ENCODE results near the gene ITGB1. TPM values are rescaled to one million over a fixed set of nuclear protein-coding genes. Genes with fewer than 3 reads are reported as not detected.
"Not testable (repeated sequence)": the region's sequence is repeated elsewhere in the genome, so short reads cannot be mapped to it uniquely, and the experiment has no call there.

Gene ITGB1
- total RNA-seq, 1 donor from 2014 or later: 87.4 TPM

DNA sequence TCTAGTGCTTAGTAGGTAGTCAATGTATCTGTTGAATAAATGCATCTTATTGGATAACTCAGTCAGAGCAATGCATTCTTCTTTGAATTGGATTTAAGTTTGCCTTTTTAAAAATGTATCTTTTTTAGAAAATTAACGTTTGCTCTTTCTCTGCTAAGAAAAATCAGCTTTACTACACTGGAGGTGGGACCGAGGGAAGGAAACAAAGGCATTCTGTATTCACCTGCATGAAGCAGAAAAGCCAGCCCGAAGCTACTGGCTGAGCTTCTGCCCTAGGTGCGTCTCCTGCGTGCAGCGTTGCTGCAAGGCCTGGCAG lies 22.2 kb upstream of the ITGB1 start:
- peaks cover 13% of the 10 kb centered on the region for H3K4me1 Mint-ChIP-seq
- H3K9me3 Mint-ChIP-seq: no peaks in the 10 kb centered on the region
- ATAC-seq (ENCODE audit: low read depth): no peak
- CTCF ChIA-PET: interaction anchor here (1.8 kb wide), 1 partner anchor 29 kb away, joined by 11 read pairs; no protein-coding TSS in a partner anchor
- H3K4me3 Mint-ChIP-seq: peak overlapping the region; percentile 96
- TF ChIP-seq, protein P1, sequence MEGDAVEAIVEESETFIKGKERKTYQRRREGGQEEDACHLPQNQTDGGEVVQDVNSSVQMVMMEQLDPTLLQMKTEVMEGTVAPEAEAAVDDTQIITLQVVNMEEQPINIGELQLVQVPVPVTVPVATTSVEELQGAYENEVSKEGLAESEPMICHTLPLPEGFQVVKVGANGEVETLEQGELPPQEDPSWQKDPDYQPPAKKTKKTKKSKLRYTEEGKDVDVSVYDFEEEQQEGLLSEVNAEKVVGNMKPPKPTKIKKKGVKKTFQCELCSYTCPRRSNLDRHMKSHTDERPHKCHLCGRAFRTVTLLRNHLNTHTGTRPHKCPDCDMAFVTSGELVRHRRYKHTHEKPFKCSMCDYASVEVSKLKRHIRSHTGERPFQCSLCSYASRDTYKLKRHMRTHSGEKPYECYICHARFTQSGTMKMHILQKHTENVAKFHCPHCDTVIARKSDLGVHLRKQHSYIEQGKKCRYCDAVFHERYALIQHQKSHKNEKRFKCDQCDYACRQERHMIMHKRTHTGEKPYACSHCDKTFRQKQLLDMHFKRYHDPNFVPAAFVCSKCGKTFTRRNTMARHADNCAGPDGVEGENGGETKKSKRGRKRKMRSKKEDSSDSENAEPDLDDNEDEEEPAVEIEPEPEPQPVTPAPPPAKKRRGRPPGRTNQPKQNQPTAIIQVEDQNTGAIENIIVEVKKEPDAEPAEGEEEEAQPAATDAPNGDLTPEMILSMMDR (IDR thresholded peaks at IDR 0.05): no peak
- intact Hi-C loops (cut with micrococcal nuclease): loop anchor here (1.0 kb wide), 1 partner anchor 21 kb away; no protein-coding TSS in a partner anchor
- no peaks in the 10 kb centered on the region for H3K27me3 Mint-ChIP-seq
- peaks cover 2% of the 10 kb centered on the region for H3K36me3 Mint-ChIP-seq (ENCODE audit: low read depth)
- peak overlapping the region; percentile 87 for H3K27ac Mint-ChIP-seq
- POLR2A ChIA-PET: interaction anchor here (1.0 to 2.8 kb wide), 5 partner anchors 9 to 30 kb away, joined by 3 to 13 read pairs (median 5); no protein-coding TSS in a partner anchor
- no peak for DNase-seq

DNA sequence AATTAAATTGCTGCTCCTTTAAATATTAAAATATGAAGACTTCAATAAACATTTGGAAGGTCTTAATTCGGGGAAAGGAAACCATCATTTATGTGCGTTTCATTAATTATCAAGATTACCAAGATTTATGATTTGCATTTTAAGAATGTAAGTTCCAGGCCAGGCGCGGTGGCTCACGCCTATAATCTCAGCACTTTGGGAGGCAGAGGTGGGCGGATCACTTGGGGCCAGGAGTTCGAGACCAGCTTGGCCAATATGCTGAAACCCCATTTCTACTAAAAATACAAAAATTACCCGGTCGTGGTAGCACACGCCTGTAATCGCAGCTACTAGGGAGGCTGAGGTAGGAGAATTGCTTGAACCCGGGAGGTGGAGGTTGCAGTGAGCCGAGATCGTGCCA lies 21.7 kb upstream of the ITGB1 start:
- ChIA-PET POLR2A (interaction anchor here (1.0 to 2.8 kb wide), 5 partner anchors 8 to 29 kb away, joined by 3 to 13 read pairs (median 5); no protein-coding TSS in a partner anchor), CTCF (interaction anchor here (1.8 kb wide), 1 partner anchor 30 kb away, joined by 11 read pairs; no protein-coding TSS in a partner anchor)
- H3K27ac Mint-ChIP-seq; H3K9me3 Mint-ChIP-seq; H3K4me3 Mint-ChIP-seq; H3K27me3 Mint-ChIP-seq; ATAC-seq (ENCODE audit: low read depth); H3K36me3 Mint-ChIP-seq (ENCODE audit: low read depth); DNase-seq: not testable (repeated sequence)
- peaks cover 13% of the 10 kb centered on the region for H3K4me1 Mint-ChIP-seq
- intact Hi-C loops (cut with micrococcal nuclease): loop anchor here (1.0 kb wide), 1 partner anchor 20 kb away; no protein-coding TSS in a partner anchor

DNA sequence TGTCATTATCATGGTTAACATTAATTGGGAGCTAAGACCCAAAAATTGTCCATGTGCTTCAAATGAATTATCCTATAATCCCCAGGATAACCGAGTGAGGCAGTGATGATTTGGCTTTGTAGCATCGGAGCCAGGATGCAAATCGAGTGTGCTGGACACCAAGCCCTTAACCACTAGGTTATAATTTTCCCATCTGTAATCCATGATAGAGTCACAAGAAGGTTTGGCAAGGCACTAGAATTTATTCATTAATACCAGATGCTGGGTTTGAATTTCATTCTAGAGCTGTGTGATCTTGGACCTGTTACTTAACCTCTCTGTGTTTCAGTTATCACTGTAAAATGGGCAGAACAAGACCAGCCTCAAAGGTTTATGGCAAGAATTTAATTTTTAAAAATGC lies 21.0 kb upstream of the ITGB1 start:
- H3K4me3 Mint-ChIP-seq: no peak overlapping the region
- intact Hi-C loops (cut with micrococcal nuclease): no loop called here
- ChIA-PET POLR2A (interaction anchor here (2.8 kb wide), 1 partner anchor 7 kb away, joined by 10 read pairs; no protein-coding TSS in a partner anchor), CTCF (no interaction called here)
- TF ChIP-seq, protein P1 (IDR thresholded peaks at IDR 0.05): no peak
- H3K36me3 Mint-ChIP-seq (ENCODE audit: low read depth): peaks cover 2% of the 10 kb centered on the region
- H3K27me3 Mint-ChIP-seq: no peaks in the 10 kb centered on the region
- H3K4me1 Mint-ChIP-seq: peaks cover 15% of the 10 kb centered on the region
- no peak for ATAC-seq (ENCODE audit: low read depth)
- no peak overlapping the region for H3K27ac Mint-ChIP-seq
- H3K9me3 Mint-ChIP-seq: no peaks in the 10 kb centered on the region
- no peak for DNase-seq

DNA sequence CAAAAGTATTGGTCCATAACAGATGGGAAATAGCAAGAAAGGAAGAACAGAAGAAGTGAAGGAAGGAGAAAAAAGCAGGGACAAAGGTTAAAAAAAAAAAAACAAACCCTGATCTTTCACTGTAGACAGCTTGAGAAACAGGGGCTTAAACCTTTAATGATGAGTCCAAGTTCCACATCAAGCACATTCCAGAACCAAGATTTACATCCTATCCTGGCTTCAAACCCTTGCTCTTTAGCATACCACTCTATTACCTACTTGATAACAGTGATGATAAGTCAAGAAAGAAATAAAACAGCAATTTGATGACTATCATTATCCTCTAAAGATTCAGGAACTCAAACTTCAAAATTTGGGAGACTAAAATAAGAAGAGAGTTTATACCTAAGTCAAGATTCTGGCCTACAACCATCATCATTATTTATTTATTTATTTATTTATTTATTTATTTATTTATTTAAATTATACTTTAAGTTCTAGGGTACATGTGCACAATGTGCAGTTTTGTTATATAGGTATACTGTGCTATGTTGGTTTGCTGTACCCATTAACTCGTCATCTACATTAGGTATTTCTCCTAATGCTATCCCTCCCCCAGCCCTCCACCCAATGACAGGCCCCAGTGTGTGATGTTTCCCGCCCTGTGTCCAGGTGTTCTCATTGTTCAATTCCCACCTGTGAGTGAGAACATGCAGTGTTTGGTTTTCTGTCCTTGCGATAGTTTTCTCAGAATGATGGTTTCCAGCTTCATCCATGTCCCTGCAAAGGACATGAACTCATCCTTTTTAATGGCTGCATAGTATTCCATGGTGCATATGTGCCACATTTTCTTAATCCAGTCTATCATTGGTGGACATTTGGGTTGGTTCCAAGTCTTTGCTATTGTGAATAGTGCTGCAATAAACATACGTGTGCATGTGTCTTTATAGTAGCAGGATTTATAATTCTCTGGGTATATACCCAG lies 20.1 kb upstream of the ITGB1 start:
- H3K9me3 Mint-ChIP-seq; intact Hi-C loops (cut with micrococcal nuclease); POLR2A ChIA-PET; ATAC-seq (ENCODE audit: low read depth); H3K36me3 Mint-ChIP-seq (ENCODE audit: low read depth); CTCF ChIA-PET; H3K27me3 Mint-ChIP-seq; DNase-seq; H3K27ac Mint-ChIP-seq; H3K4me3 Mint-ChIP-seq: not testable (repeated sequence)
- peaks cover 19% of the 10 kb centered on the region for H3K4me1 Mint-ChIP-seq

DNA sequence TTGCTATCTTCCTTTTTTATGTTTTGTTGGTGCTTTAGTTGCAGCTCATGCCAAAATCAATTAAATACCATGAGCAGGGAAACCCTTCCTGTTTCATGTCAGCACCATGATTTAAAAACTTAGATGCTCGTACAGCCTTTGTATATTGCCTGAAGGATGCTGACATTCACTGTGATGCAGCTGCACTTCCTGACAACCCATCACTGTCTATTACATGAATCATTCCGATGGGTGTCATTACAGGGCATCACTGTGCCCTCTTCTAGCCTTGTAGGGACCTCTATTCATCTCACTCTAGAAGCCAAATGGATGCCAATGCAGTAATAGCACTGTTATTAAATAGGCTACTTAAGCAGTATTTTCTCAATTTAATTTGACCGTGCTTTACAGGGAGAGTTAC lies 18.3 kb upstream of the ITGB1 start:
- Mint-ChIP-seq H3K36me3 (ENCODE audit: low read depth) (peaks cover 2% of the 10 kb centered on the region), H3K4me1 (peaks cover 37% of the 10 kb centered on the region), H3K27ac (no peak overlapping the region), H3K9me3 (no peaks in the 10 kb centered on the region), H3K4me3 (no peak overlapping the region), H3K27me3 (no peaks in the 10 kb centered on the region)
- TF ChIP-seq, protein P1 (IDR thresholded peaks at IDR 0.05): no peak
- no peak for ATAC-seq (ENCODE audit: low read depth)
- intact Hi-C loops (cut with micrococcal nuclease): no loop called here
- ChIA-PET POLR2A (no interaction called here), CTCF (interaction anchor here (1.2 kb wide), 1 partner anchor 33 kb away, joined by 3 read pairs; no protein-coding TSS in a partner anchor)
- no peak for DNase-seq

DNA sequence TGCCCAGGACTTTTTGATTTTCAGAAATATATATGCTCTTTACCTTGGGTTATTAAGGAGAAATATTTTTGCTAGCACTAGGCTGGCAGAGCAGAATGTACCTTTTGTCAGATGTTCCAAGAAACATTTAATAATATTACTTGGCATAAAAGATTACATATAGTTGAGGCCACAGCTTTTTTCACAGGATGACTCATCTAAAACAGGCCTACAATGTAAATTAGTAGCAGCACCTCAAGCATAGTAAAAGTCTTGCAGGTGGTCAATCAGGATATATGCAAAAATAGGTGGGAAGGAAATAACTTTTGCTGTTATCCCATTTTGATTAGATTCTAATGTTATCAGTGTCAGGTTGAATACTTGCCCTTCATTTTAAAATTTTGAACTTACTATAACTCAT lies 14.9 kb upstream of the ITGB1 start:
- CTCF ChIA-PET: no interaction called here
- no peak for DNase-seq
- no peaks in the 10 kb centered on the region for H3K36me3 Mint-ChIP-seq (ENCODE audit: low read depth)
- H3K4me3 Mint-ChIP-seq: peak overlapping the region; percentile 72
- peak; percentile 60 for ATAC-seq (ENCODE audit: low read depth)
- intact Hi-C loops (cut with micrococcal nuclease): loop anchor here (5.0 kb wide), 1 partner anchor 36 kb away; no protein-coding TSS in a partner anchor
- H3K27me3 Mint-ChIP-seq: no peaks in the 10 kb centered on the region
- no peaks in the 10 kb centered on the region for H3K9me3 Mint-ChIP-seq
- TF ChIP-seq, protein P1 (IDR thresholded peaks at IDR 0.05): no peak
- POLR2A ChIA-PET: interaction anchor here (0.9 to 3.3 kb wide), 5 partner anchors 10 to 23 kb away, joined by 3 to 16 read pairs (median 4); partner anchors contain the start of gene ITGB1
- H3K27ac Mint-ChIP-seq: peak overlapping the region; percentile 87
- peaks cover 36% of the 10 kb centered on the region for H3K4me1 Mint-ChIP-seq

All from activated B cell treated with CpG ODN at 0.5 μM for 24 hours (primary cell).